Measurements from ENCODE around the gene RAB4B.

GRCh38 chr19:40815223-40815622, 37.2 kb downstream of the RAB4B start:
- TF ChIP-seq SP1 (CRISPR knock-in tag; conservative IDR thresholded peaks at IDR 0.05) = no peak
- no peak for TF ChIP-seq CTCF (IDR thresholded peaks at IDR 0.05)
- TF ChIP-seq E2F4 (CRISPR knock-in tag; IDR thresholded peaks at IDR 0.05; ENCODE audit: borderline replicate concordance, low read depth) = no peak
- no peak for TF ChIP-seq TEAD4 (CRISPR knock-in tag; IDR thresholded peaks at IDR 0.05)
- no peak for TF ChIP-seq CREM (CRISPR knock-in tag; IDR thresholded peaks at IDR 0.05)
- TF ChIP-seq ZNF263 (CRISPR knock-in tag; IDR thresholded peaks at IDR 0.05; ENCODE audit: low read depth) = no peak
- no peak for TF ChIP-seq ZNF121 (CRISPR knock-in tag; IDR thresholded peaks at IDR 0.05)
- no peak for TF ChIP-seq ZNF512 (CRISPR knock-in tag; IDR thresholded peaks at IDR 0.05; ENCODE audit: borderline replicate concordance)
- TF ChIP-seq ATF3 (CRISPR knock-in tag; conservative IDR thresholded peaks at IDR 0.05) = no peak
- no peak for TF ChIP-seq E2F1 (CRISPR knock-in tag; IDR thresholded peaks at IDR 0.05)
- TF ChIP-seq NR2C2 (CRISPR knock-in tag; IDR thresholded peaks at IDR 0.05) = no peak
- TF ChIP-seq NFYB (CRISPR knock-in tag; conservative IDR thresholded peaks at IDR 0.05; ENCODE audit: low read depth) = no peak
